NB4 (cell line): Measurements from ENCODE around the gene STYXL1.

Experiments
- DNase-seq: peaks from one replicate; pipeline ENCODE4 v3.0.0; 2010; ENCODE audit warnings: low read depth
- H3K4me3 ChIP-seq: one replicate; pipeline ENCODE4 v1.5.1; 2011; ENCODE audit warnings: mild to moderate bottlenecking, low read depth, low read length, moderate library complexity
- MYC ChIP-seq: IDR thresholded peaks from 2 replicates; pipeline ENCODE4 v1.6.1; 2011; ENCODE audit warnings: low read depth, low read length
- POLR2A ChIP-seq: IDR thresholded peaks from 2 replicates; pipeline ENCODE4 v1.6.1; 2011; ENCODE audit warnings: mild to moderate bottlenecking; ENCODE audit not compliant: insufficient read length; ENCODE audit errors: extremely low read depth
- TF ChIP-seq, protein P1 (sequence below): IDR thresholded peaks from one replicate; pipeline ENCODE4 v1.5.1; 2012; ENCODE audit warnings: low read depth, low read length
- TF ChIP-seq, protein P2 (sequence below): IDR thresholded peaks from 2 replicates; pipeline ENCODE4 v1.6.1; 2011; ENCODE audit warnings: low read depth, low read length

Gene STYXL1

DNA sequence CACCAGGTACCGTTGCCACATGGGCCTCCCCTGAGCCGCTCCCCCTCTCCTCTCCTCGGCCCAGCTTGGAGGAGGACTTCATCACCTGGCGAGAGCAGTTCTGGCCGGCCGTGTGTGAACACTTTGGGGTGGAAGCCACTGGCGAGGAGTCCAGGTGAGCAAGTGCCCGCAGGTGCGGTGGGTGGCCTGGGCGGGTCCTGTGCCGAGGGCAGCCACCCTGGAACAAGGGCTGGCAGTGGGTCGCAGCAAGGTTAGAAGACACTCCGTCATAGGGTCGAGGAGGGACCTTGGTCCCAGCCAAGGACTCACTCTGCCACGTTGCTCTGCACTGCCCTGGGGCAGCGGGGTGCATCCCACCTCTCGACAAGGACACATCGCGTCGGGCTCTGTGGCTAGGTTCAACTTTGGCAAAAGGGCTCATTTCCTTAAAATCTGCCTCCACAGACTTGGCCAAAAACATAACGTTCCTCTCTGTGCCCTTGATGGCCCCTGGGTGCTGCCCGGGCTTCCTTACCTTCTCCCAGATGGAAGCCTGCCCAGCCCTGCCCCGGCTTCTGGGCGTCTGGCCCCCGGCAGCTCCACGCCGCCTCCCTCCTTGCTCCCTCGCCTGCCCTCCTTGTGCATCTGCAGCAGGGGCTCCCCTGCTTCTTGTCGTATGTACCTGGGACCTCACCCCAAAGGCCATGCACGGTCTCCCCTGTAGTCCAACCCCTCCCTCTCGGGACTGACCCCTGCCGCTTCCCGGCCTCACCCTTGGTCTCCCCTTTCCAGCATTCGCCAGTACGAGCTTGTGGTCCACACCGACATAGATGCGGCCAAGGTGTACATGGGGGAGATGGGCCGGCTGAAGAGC lies 66.1 kb downstream of the STYXL1 start:
- TF ChIP-seq MYC = no peak
- TF ChIP-seq, protein P1, sequence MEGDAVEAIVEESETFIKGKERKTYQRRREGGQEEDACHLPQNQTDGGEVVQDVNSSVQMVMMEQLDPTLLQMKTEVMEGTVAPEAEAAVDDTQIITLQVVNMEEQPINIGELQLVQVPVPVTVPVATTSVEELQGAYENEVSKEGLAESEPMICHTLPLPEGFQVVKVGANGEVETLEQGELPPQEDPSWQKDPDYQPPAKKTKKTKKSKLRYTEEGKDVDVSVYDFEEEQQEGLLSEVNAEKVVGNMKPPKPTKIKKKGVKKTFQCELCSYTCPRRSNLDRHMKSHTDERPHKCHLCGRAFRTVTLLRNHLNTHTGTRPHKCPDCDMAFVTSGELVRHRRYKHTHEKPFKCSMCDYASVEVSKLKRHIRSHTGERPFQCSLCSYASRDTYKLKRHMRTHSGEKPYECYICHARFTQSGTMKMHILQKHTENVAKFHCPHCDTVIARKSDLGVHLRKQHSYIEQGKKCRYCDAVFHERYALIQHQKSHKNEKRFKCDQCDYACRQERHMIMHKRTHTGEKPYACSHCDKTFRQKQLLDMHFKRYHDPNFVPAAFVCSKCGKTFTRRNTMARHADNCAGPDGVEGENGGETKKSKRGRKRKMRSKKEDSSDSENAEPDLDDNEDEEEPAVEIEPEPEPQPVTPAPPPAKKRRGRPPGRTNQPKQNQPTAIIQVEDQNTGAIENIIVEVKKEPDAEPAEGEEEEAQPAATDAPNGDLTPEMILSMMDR = no peak
- TF ChIP-seq, protein P2, sequence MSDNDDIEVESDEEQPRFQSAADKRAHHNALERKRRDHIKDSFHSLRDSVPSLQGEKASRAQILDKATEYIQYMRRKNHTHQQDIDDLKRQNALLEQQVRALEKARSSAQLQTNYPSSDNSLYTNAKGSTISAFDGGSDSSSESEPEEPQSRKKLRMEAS = no peak
- TF ChIP-seq POLR2A = no peak
- no peak for DNase-seq
- H3K4me3 ChIP-seq = no peak overlapping the region

DNA sequence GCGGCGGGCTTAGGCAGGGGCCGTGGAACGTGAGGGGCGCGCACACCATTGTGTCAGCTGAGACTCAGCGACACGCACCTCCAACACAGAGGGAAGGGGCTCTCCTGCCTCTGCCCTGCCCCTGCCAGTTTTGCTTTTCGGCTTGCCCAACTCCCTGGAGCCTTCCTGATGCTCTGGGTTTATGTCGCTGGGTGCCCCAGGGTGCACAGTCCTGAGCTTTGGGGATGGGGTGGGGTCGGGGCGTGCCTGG lies 66.7 kb downstream of the STYXL1 start:
- no peak for DNase-seq
- TF ChIP-seq POLR2A (no peak), MYC (no peak)
- TF ChIP-seq, protein P2 = no peak
- TF ChIP-seq, protein P1 = no peak
- no peak overlapping the region for H3K4me3 ChIP-seq

DNA sequence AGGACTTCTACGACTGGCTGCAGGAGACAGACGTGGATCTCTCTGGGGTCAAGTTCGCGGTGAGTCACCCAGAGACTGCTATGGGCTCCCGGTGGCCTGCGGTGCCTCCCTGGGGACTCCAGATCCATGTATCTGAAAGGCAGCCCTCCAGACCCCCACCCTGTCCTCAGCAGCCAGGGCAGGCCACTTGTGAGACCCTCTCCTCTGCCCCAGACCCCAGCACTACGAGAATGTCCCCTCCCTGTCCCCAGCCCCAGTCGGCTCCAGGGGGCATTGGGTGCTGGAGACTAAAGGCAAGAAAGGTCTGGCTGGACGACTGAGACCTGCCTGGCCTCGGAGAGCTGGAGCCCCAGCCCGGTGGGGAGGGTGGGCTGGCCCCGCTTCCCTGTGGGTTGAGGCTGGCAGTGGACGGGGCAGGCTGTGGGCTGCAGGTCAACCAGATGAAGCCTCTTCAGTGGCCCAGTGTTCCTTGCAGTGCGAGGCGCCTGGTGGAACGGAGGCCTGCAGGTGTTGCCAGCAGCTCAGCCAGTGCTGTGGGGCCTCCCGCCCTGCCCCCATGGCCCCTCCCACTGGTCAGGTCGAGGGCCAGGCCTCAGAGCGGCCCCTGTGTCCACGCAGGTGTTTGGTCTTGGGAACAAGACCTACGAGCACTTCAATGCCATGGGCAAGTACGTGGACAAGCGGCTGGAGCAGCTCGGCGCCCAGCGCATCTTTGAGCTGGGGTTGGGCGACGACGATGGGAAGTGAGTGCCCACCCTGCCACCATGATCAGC lies 67.2 kb downstream of the STYXL1 start:
- TF ChIP-seq, protein P1 = no peak
- TF ChIP-seq POLR2A = no peak
- DNase-seq = no peak
- no peak overlapping the region for H3K4me3 ChIP-seq

DNA sequence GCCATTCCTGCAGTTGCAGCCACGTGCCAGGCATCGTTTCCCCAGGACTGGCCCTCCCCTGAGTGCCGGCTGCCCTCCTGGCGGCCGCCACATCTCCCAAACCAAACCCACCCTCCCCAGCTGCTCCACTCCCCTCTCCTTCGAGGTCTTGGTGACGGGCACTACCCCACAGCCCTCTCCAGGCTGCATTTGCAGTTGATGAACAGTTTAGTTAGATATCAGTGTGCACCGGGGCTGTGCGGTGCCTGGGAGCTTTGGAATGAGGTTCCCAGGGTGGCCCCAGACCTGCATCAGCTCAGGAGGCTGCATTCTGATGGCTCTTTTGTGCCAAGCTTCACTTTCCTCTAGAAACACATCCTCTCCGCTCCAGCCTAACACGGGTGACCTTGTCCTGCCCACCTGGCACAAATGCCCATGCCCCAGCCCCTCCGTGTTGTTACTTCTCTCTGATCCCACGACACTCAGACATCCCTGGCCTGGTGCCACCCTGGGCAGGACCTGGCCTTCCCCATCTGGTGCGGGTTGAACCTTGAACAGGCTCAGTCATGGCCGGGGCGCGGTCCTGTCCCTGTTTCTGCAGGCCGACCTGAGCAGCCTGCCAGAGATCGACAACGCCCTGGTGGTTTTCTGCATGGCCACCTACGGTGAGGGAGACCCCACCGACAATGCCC lies 67.9 kb downstream of the STYXL1 start:
- DNase-seq = no peak
- H3K4me3 ChIP-seq = no peak overlapping the region
- TF ChIP-seq POLR2A (no peak), MYC (no peak)
- TF ChIP-seq, protein P1 = no peak
- TF ChIP-seq, protein P2 = no peak

DNA sequence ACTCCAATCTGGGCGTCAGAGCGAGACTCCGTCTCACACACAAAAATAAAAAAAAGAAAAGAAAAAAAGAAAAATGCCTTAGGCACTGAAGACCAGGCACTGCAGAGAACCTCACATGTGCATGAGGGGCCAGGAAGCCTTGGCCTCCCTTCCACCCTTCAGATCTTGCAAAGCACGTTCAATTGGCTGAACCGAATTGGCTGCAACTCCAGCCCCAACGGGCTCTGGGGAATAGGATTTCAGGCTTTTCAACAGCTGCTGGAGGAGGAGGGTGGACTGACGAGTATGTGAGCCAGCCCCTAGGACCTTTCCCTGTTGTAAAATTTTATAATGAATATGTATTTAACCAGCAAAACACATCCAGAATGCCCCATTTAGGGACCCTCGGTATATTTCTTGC lies 70.1 kb downstream of the STYXL1 start:
- H3K4me3 ChIP-seq = no peak overlapping the region
- DNase-seq = no peak
- TF ChIP-seq MYC (no peak), POLR2A (no peak)
- TF ChIP-seq, protein P2 = no peak
- TF ChIP-seq, protein P1 = no peak
